Stomach (tissue), 9 donors: ENCODE measurements around the gene ARID2. TPM values are rescaled to one million over a fixed set of nuclear protein-coding genes. Genes with fewer than 3 reads are reported as not detected.

Experiments used
- DNase-seq, 2 donors: peaks; one replicate each; pipeline versions ENCODE4 v3.0.0 to v3.0.0-alpha.2; 2013 to 2019
- H3K27ac ChIP-seq, 5 donors: fragments of 200-600 bp in 4 of 5; sonication (generic) in 4 of 5; one replicate each; pipeline ENCODE4 v1.5.1; 2013 to 2019; ENCODE audit warnings: mild to moderate bottlenecking in 1 of 5, moderate library complexity in 1 of 5
- H3K27me3 ChIP-seq, 3 donors: fragments of 200-600 bp; sonication (generic); one replicate each; pipeline ENCODE4 v1.5.1; 2017 to 2019; ENCODE audit warnings: mixed run types in 1 of 3
- H3K36me3 ChIP-seq, 4 donors: fragments of 200-600 bp; sonication (generic); 1 replicate in 3 of 4; 2 replicates in 1 of 4; pipeline ENCODE4 v1.5.1; 2016 to 2019
- H3K4me1 ChIP-seq, 4 donors: fragments of 200-600 bp; sonication (generic); one replicate each; pipeline ENCODE4 v1.5.1; 2016 to 2019
- H3K4me3 ChIP-seq, 4 donors: fragments of 200-600 bp; sonication (generic) in 3 of 4; one replicate each; pipeline ENCODE4 v1.5.1; 2016 to 2019; ENCODE audit warnings: mild to moderate bottlenecking in 1 of 4
- H3K9me3 ChIP-seq, 4 donors: fragments of 200-600 bp; sonication (generic); one replicate each; pipeline ENCODE4 v1.5.1; 2016 to 2019
- EP300 ChIP-seq: sonication (generic); formaldehyde crosslinking; IDR thresholded peaks from one replicate; pipeline ENCODE4 v1.6.1; 2017; ENCODE audit warnings: antibody characterized with exemption
- POLR2A ChIP-seq, 4 donors: fragments of 450-650 bp; IDR thresholded peaks; one replicate each; pipeline ENCODE4 v1.6.1; 2016; ENCODE audit warnings: antibody characterized with exemption in 4 of 4, control low read depth in 2 of 4, mild to moderate bottlenecking in 1 of 4, moderate library complexity in 1 of 4
- POLR2AphosphoS5 ChIP-seq, 3 donors: sonication (generic); formaldehyde crosslinking; IDR thresholded peaks; one replicate each; pipeline ENCODE4 v1.6.1; 2016; ENCODE audit warnings: antibody characterized with exemption in 3 of 3
- WGBS, 5 donors: extraction: QIAGEN DNeasy Blood & Tissue Kit in 3 of 5; methylation state at CpG; one replicate each; pipeline versions ENCODE4 v1.1.5 to v1.1.7; 2013 to 2018; 5-methylcytosine and 5-hydroxymethylcytosine counted together
- intact Hi-C: fragments of 100-400 bp; cut with DNase I; formaldehyde crosslinking; loops from one replicate; pipeline ENCODE4 v1.15.1; 2023; ENCODE audit warnings: low total_unique reads
- polyA plus RNA-seq, 3 donors: library from polyadenylated mRNA; stranded (reverse); fragments of 200-250 nt; gene quantifications; one replicate each; pipeline ENCODE4 v1.2.3, GENCODE V29; 2013
- total RNA-seq, 5 donors: library from RNA; depleted of rRNA; stranded (reverse); fragments of >200 nt; gene quantifications; one replicate each; pipeline versions ENCODE4 v1.1.0 to v1.2.3, GENCODE V29; 2014 to 2016
- TF ChIP-seq, protein P1 (sequence below), 7 experiments: fragments of 450-650 bp in 4 of 7; fragments of 200-600 bp in 3 of 7; sonication (generic) in 3 of 7; IDR thresholded peaks; one replicate each; pipeline ENCODE4 v1.5.1; 2016 to 2019; ENCODE audit warnings: antibody characterized with exemption in 7 of 7, control low read depth in 2 of 7, mild to moderate bottlenecking in 1 of 7
- donor health status: healthy with polysubstance abuse.
- donor health status: Bipolar disorder and iron deficiency.
- donor health status: healthy.

Gene ARID2
- total and polyA plus RNA-seq, 8 donors: 2.6 to 80.4 (median 13.6) TPM

GRCh38 chr12:45730348-45731189 lies 1.1 kb downstream of the ARID2 start:
- Histone ChIP-seq H3K27ac (peak overlapping the region; percentile 99 to 100 (median 100)), H3K4me3 (peak overlapping the region; percentile 72 to 86 (median 84))

DNA sequence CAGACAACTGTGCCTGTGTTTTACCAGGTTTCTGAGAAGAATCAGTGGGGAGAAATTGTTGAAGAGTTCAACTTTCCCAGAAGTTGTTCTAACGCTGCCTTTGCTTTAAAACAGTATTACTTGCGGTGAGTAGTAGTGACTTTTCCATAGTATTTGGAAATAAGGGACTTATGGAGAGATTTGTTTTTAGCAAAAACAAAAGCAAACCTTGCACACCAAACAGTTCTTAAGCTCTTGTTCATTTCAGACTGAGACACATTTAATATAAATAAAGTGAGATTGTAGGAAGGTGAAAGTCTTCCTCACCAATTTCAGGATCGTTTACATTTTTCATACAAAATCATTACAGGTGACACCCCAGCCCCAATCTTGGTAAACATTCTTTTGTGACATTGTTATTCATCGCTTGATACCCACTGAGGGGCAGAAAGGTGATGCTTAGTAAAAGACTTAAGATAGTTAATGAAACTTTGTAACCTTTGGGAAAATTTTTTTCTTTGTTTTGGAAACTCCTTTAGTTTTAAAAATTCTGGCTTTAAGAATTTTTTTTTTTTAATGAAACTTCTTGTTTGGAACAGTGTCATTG lies 1.8 kb downstream of the ARID2 start:
- intact Hi-C loops: no loop called here
- Histone ChIP-seq H3K9me3 (no peaks in the 10 kb centered on the region), H3K4me3 (peak overlapping the region; percentile 72 to 86 (median 84)), H3K36me3 (no peaks in the 10 kb centered on the region), H3K27ac (peak overlapping the region in 4 of 5 donors; percentile 99 to 100 (median 100)), H3K27me3 (no peaks in the 10 kb centered on the region), H3K4me1 (peaks cover 25 to 53% (median 39%) of the 10 kb centered on the region in 4 donors)
- WGBS, 5 donors: 5 to 11% (median 6%) methylated on average over 4 of the region's 4 CpGs
- TF ChIP-seq POLR2AphosphoS5 (IDR thresholded peaks at IDR 0.05) (no peak), POLR2A (IDR thresholded peaks at IDR 0.05) (no peak), EP300 (no peak)
- TF ChIP-seq, protein P1, sequence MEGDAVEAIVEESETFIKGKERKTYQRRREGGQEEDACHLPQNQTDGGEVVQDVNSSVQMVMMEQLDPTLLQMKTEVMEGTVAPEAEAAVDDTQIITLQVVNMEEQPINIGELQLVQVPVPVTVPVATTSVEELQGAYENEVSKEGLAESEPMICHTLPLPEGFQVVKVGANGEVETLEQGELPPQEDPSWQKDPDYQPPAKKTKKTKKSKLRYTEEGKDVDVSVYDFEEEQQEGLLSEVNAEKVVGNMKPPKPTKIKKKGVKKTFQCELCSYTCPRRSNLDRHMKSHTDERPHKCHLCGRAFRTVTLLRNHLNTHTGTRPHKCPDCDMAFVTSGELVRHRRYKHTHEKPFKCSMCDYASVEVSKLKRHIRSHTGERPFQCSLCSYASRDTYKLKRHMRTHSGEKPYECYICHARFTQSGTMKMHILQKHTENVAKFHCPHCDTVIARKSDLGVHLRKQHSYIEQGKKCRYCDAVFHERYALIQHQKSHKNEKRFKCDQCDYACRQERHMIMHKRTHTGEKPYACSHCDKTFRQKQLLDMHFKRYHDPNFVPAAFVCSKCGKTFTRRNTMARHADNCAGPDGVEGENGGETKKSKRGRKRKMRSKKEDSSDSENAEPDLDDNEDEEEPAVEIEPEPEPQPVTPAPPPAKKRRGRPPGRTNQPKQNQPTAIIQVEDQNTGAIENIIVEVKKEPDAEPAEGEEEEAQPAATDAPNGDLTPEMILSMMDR (IDR thresholded peaks at IDR 0.05): no peak
- peak in 1 of 2 donors; percentile 12 for DNase-seq

More at GRCh38 chr12:45730348-45731189, 1.1 kb downstream of the ARID2 start:
- intact Hi-C loops: no loop called here
- 0 to 1% (median 0%) methylated on average over 31 to 67 of the region's 67 CpGs for WGBS, 5 donors
- Histone ChIP-seq H3K9me3 (no peaks in the 10 kb centered on the region), H3K27me3 (no peaks in the 10 kb centered on the region), H3K36me3 (no peaks in the 10 kb centered on the region), H3K4me1 (peaks cover 25 to 52% (median 37%) of the 10 kb centered on the region in 4 donors)
- peak; percentile 42 to 75 for DNase-seq
- TF ChIP-seq POLR2AphosphoS5 (IDR thresholded peaks at IDR 0.05) (peak in 1 of 3 donors; percentile 19), EP300 (no peak)

- Histone ChIP-seq H3K27me3 (no peaks in the 10 kb centered on the region), H3K4me1 (peaks cover 25 to 53% (median 38%) of the 10 kb centered on the region in 4 donors), H3K9me3 (no peaks in the 10 kb centered on the region), H3K4me3 (peak overlapping the region; percentile 18 to 86 (median 84)), H3K27ac (peak overlapping the region in 4 of 5 donors; percentile 99 to 100 (median 100)), H3K36me3 (peaks cover 0 to 3% (median 1%) of the 10 kb centered on the region in 4 donors)
- peak in 1 of 2 donors; percentile 69 for DNase-seq
- TF ChIP-seq, protein P1 (IDR thresholded peaks at IDR 0.05): no peak
- TF ChIP-seq POLR2AphosphoS5 (IDR thresholded peaks at IDR 0.05) (no peak), EP300 (no peak), POLR2A (IDR thresholded peaks at IDR 0.05) (no peak)
- WGBS, 5 donors: 11 to 14% (median 11%) methylated on average over 5 of the region's 5 CpGs
- intact Hi-C loops: no loop called here
Measured at GRCh38 chr12:45732250-45732649, 2.7 kb downstream of the ARID2 start.

DNA sequence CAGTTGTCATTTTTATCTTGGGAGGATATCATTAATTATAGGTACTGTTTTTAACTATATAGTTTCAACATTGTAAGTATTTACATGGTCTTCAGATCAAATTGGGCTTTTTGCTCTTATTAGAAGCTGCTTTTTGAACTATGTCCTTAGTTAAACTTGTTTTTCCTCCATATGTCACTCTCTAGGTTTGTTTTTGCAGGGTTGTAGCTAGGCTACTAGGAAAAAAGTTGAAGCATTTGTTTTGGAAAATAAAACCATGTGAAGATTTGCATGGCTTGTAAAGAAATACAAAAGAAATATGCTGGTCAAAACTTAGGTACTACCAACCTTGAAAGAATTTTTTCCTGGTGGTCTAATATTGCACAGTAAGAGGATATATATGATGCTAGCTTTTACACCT lies 3.4 kb downstream of the ARID2 start:
- DNase-seq: peak in 1 of 2 donors; percentile 32
- intact Hi-C loops: no loop called here
- Histone ChIP-seq H3K27me3 (no peaks in the 10 kb centered on the region), H3K9me3 (no peaks in the 10 kb centered on the region), H3K27ac (peak overlapping the region in 4 of 5 donors; percentile 99 to 100 (median 100)), H3K36me3 (peaks cover 0 to 9% (median 4%) of the 10 kb centered on the region in 4 donors), H3K4me3 (peak overlapping the region in 1 of 4 donors; percentile 18), H3K4me1 (peaks cover 25 to 53% (median 38%) of the 10 kb centered on the region in 4 donors)
- TF ChIP-seq EP300 (no peak), POLR2AphosphoS5 (IDR thresholded peaks at IDR 0.05) (no peak), POLR2A (IDR thresholded peaks at IDR 0.05) (no peak)
- TF ChIP-seq, protein P1 (IDR thresholded peaks at IDR 0.05): no peak
